Calu3 (cell line): ENCODE measurements around the gene TAF7L. TPM values are rescaled to one million over a fixed set of nuclear protein-coding genes. Genes with fewer than 3 reads are reported as not detected.
"Not testable (repeated sequence)": the region's sequence is repeated elsewhere in the genome, so short reads cannot be mapped to it uniquely, and the experiment has no call there.

ENCODE experiments used
- Bru-seq: library from RNA; stranded (reverse); fragments of 400-500 nt; gene quantifications from one replicate; lab custom pipeline; 2021; lab: Mats Ljungman, UMichigan
- BruChase-seq, 2 experiments: library from RNA; stranded (reverse); fragments of 400-500 nt; gene quantifications; one replicate each; lab custom pipeline; 2021; lab: Mats Ljungman, UMichigan
- BruUV-seq: library from RNA; stranded (reverse); fragments of 400-500 nt; replicated peaks from 2 replicates; lab custom pipeline; 2021; lab: Mats Ljungman, UMichigan
- CTCF ChIA-PET: fragments of 300-600 bp; sonication (Branson Sonifier 250); formaldehyde crosslinking; loops from one replicate; lab custom pipeline; 2022; ENCODE audit warnings: antibody characterized with exemption; lab: Charles Lee
- DNase-seq: peaks from one replicate; pipeline ENCODE4 v3.0.0; 2022
- H3K27ac Mint-ChIP-seq: one replicate; pipeline ENCODE4 v1.8.0; 2022; ENCODE audit warnings: mixed read lengths; ENCODE audit not compliant: unreplicated experiment
- H3K27me3 Mint-ChIP-seq: one replicate; pipeline ENCODE4 v1.8.0; 2022; ENCODE audit warnings: mixed read lengths; ENCODE audit not compliant: unreplicated experiment
- H3K36me3 Mint-ChIP-seq: one replicate; pipeline ENCODE4 v1.8.0; 2022; ENCODE audit warnings: mild to moderate bottlenecking, moderate library complexity, mixed read lengths; ENCODE audit not compliant: insufficient read depth, unreplicated experiment
- H3K4me1 Mint-ChIP-seq: one replicate; pipeline ENCODE4 v1.8.0; 2022; ENCODE audit warnings: mild to moderate bottlenecking, low read depth, mixed read lengths; ENCODE audit not compliant: unreplicated experiment
- H3K4me3 Mint-ChIP-seq: one replicate; pipeline ENCODE4 v1.8.0; 2022; ENCODE audit warnings: mild to moderate bottlenecking, low read depth, moderate library complexity, mixed read lengths; ENCODE audit not compliant: unreplicated experiment
- H3K9me3 Mint-ChIP-seq: one replicate; pipeline ENCODE4 v1.8.0; 2022; ENCODE audit warnings: low read depth, mixed read lengths; ENCODE audit not compliant: unreplicated experiment
- intact Hi-C: fragments of 100-400 bp; cut with micrococcal nuclease; formaldehyde crosslinking; loops from one replicate; pipeline ENCODE4 v1.10.0; 2022; ENCODE audit not compliant: unreplicated experiment
- long read RNA-seq: library from polyadenylated mRNA; stranded (forward); transcript quantifications from one replicate; pipeline ENCODE4 v2.0.0, GENCODE V29; 2022
- total RNA-seq: library from RNA; stranded (reverse); gene quantifications from 2 replicates; pipeline ENCODE4 v1.2.3, GENCODE V29; 2022
- TF ChIP-seq, protein P1 (sequence below): fragments of 200-600 bp; IDR thresholded peaks from one replicate; pipeline ENCODE4 v1.8.0; 2022; ENCODE audit warnings: antibody characterized with exemption; ENCODE audit not compliant: unreplicated experiment

TAF7L gene, protein sequence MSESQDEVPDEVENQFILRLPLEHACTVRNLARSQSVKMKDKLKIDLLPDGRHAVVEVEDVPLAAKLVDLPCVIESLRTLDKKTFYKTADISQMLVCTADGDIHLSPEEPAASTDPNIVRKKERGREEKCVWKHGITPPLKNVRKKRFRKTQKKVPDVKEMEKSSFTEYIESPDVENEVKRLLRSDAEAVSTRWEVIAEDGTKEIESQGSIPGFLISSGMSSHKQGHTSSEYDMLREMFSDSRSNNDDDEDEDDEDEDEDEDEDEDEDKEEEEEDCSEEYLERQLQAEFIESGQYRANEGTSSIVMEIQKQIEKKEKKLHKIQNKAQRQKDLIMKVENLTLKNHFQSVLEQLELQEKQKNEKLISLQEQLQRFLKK
- total RNA-seq (0.15 TPM in 1 of 2 replicates, not detected in the other), Bru-seq, nascent RNA (percentile 24 among the genes with signal in this experiment), BruChase-seq, experiment 1, labeled RNA remaining after a 6-hour chase (percentile 25 among the genes with signal in this experiment), BruChase-seq, experiment 2, labeled RNA remaining after a 2-hour chase (percentile 30 among the genes with signal in this experiment)
- long read RNA-seq = 0 reads

DNA sequence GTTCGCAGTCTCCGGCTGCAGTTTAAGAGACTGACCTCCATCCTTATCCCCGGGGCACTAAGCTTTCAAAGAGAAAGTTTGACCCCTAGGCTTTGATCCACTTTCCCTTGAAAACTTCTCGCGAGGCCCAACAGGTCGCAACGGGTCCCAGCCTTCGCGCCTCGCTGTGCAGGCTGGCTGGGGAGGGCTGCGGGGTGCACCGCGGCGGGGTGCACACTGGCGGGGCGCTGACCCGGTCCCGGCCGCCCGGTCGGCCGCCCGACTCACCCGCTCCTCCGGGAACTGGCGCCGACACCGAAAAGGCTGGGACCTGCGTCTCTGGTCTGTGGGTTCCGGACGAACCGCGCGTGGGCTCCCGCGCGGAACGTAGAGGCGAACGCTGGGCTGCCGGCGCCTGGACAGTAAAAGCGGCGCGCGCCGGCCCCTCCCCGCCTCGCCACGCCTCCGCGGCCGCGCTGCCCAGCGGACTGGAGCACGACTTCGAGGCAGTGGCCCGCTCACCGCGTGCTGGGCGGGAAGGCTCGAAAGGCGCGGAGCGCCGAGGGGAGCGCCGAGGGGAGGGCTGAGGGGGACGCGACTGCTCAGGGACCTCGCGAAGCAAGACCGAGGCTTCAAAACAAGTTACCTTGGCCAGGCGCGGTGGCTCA lies at the start of gene TAF7L:
Gene TAF7L (minus strand): TSS at position 378 of the 647 bp plus-strand sequence. CDS start 3,791 bp downstream, outside the sequence.
- CTCF ChIA-PET = interaction anchor here (0.6 kb wide), 1 partner anchor 38 kb away, joined by 3 read pairs; no protein-coding TSS in a partner anchor
- intact Hi-C loops = no loop called here
- Mint-ChIP-seq H3K4me1 (no peaks in the 10 kb centered on the region), H3K4me3 (no peak within 1 kb of the TSS), H3K27me3 (no peaks in the 10 kb centered on the region), H3K27ac (no peak within 1 kb of the TSS), H3K9me3 (no peaks in the 10 kb centered on the region), H3K36me3 (no peaks in the 10 kb centered on the region)
- DNase-seq = no peak
- no TSS peak for BruUV-seq
- TF ChIP-seq, protein P1, sequence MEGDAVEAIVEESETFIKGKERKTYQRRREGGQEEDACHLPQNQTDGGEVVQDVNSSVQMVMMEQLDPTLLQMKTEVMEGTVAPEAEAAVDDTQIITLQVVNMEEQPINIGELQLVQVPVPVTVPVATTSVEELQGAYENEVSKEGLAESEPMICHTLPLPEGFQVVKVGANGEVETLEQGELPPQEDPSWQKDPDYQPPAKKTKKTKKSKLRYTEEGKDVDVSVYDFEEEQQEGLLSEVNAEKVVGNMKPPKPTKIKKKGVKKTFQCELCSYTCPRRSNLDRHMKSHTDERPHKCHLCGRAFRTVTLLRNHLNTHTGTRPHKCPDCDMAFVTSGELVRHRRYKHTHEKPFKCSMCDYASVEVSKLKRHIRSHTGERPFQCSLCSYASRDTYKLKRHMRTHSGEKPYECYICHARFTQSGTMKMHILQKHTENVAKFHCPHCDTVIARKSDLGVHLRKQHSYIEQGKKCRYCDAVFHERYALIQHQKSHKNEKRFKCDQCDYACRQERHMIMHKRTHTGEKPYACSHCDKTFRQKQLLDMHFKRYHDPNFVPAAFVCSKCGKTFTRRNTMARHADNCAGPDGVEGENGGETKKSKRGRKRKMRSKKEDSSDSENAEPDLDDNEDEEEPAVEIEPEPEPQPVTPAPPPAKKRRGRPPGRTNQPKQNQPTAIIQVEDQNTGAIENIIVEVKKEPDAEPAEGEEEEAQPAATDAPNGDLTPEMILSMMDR = no peak

GRCh38 chrX:101337776-101338271 lies 46.7 kb upstream of the TAF7L start:
- no peaks in the 10 kb centered on the region for H3K36me3 Mint-ChIP-seq
- intact Hi-C loops = no loop called here
- H3K9me3 Mint-ChIP-seq = peaks cover 2% of the 10 kb centered on the region
- BruUV-seq = no TSS peak
- CTCF ChIA-PET = no interaction called here
- no peak overlapping the region for H3K4me3 Mint-ChIP-seq
- TF ChIP-seq, protein P1 = no peak
- peaks cover 7% of the 10 kb centered on the region for H3K4me1 Mint-ChIP-seq
- DNase-seq = no peak
- no peak overlapping the region for H3K27ac Mint-ChIP-seq
- no peaks in the 10 kb centered on the region for H3K27me3 Mint-ChIP-seq

DNA sequence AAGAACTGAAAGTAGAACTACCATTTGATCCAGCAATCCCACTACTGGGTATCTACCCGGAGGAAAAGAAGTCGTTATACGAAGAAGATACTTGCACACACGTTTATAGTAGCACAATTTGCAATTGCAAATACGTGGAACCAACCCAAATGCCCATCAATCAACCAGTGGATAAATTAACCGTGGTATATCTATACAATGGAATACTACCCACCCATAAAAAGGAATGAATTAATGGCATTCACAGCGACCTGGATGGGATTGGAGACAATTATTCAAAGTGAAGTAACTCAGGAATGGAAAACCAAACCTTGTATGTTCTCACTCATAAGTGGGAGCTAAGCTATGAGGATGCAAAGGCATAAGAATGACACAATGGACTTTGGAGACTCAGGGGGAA lies 43.2 kb upstream of the TAF7L start:
- H3K36me3 Mint-ChIP-seq, H3K27ac Mint-ChIP-seq, DNase-seq, H3K27me3 Mint-ChIP-seq, intact Hi-C loops, H3K4me3 Mint-ChIP-seq, H3K4me1 Mint-ChIP-seq, CTCF ChIA-PET, BruUV-seq, H3K9me3 Mint-ChIP-seq: not testable (repeated sequence)

GRCh38 chrX:101326600-101326999 lies 35.5 kb upstream of the TAF7L start:
- H3K4me3 Mint-ChIP-seq, intact Hi-C loops, DNase-seq, H3K9me3 Mint-ChIP-seq, H3K36me3 Mint-ChIP-seq, H3K27me3 Mint-ChIP-seq, BruUV-seq, H3K4me1 Mint-ChIP-seq, CTCF ChIA-PET, H3K27ac Mint-ChIP-seq: not testable (repeated sequence)

DNA sequence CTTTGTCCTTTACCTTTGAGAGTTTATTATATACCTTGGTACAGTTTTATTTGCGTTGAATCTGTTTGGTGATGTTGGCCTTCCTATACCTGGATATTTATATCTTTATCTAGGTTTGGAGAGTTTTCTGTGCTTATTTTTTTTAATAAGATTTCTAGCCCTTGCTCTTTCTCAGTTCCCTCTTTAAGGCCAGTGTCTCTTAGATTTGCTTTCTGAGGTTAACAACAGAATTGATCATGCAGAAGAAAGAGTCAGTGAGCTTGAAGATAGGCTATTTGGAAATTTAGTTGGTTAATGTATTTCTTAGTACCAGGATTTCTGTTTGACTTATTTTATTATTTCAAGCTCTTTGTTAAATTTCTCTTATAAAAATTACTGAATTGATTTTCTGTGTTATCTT lies 12.7 kb upstream of the TAF7L start:
- no peaks in the 10 kb centered on the region for H3K27me3 Mint-ChIP-seq
- TF ChIP-seq, protein P1 = no peak
- no peaks in the 10 kb centered on the region for H3K36me3 Mint-ChIP-seq
- H3K27ac Mint-ChIP-seq = no peak overlapping the region
- DNase-seq = no peak
- H3K9me3 Mint-ChIP-seq = no peaks in the 10 kb centered on the region
- H3K4me3 Mint-ChIP-seq = no peak overlapping the region
- H3K4me1 Mint-ChIP-seq = no peaks in the 10 kb centered on the region
- intact Hi-C loops = no loop called here
- BruUV-seq = no TSS peak
- CTCF ChIA-PET = no interaction called here

DNA sequence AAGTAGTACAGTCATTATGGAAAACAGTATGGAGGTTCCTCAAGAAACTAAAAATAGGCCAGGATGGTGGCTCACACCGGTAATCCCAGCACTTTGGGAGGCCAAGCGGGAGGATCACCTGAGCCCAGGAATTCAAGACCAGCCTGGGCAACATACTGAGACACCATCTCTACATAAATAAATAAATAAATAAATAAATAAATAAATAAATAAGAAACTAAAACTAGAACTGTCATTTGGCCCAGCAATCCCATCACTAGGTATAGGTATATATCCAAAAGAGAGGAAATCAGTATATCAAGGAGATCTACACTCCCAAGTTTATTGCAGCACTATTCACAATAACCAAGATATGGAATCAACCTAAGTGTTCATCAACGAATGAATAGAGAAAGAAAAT lies 4.5 kb upstream of the TAF7L start:
- CTCF ChIA-PET, H3K4me1 Mint-ChIP-seq, BruUV-seq, H3K36me3 Mint-ChIP-seq, H3K4me3 Mint-ChIP-seq, H3K27me3 Mint-ChIP-seq, H3K9me3 Mint-ChIP-seq, DNase-seq, intact Hi-C loops, H3K27ac Mint-ChIP-seq: not testable (repeated sequence)
